HG03432 (cell line): ENCODE data around the gene RRM1.
"Not testable (repeated sequence)": the region's sequence is repeated elsewhere in the genome, so short reads cannot be mapped to it uniquely, and the experiment has no call there.

Experiments
- ATAC-seq: cut with Tn5 transposase; IDR thresholded peaks from one replicate; pipeline ENCODE4 v1.9.1; 2021; ENCODE audit warnings: mild to moderate bottlenecking, moderate library complexity; ENCODE audit not compliant: unreplicated experiment

RRM1 gene

GRCh38 chr11:4076774-4077173 lies 17.8 kb upstream of the RRM1 start:
- no peak for ATAC-seq

- ATAC-seq = no peak
Observed at GRCh38 chr11:4083198-4083597, 11.4 kb upstream of the RRM1 start.

GRCh38 chr11:4084406-4085125 lies 10.0 kb upstream of the RRM1 start:
- no peak for ATAC-seq

GRCh38 chr11:4085575-4085974 lies 9.0 kb upstream of the RRM1 start:
- no peak for ATAC-seq

GRCh38 chr11:4086575-4087353 lies 7.8 kb upstream of the RRM1 start:
- no peak for ATAC-seq

GRCh38 chr11:4087551-4087950 lies 7.0 kb upstream of the RRM1 start:
- ATAC-seq = no peak

GRCh38 chr11:4090258-4090657 lies 4.3 kb upstream of the RRM1 start:
- no peak for ATAC-seq

- no peak for ATAC-seq
Observed at GRCh38 chr11:4092026-4092425, 2.6 kb upstream of the RRM1 start.

- ATAC-seq = no peak
Observed at GRCh38 chr11:4093519-4094347, 866 bp upstream of the RRM1 start.

GRCh38 chr11:4095509-4096230 lies 1.1 kb downstream of the RRM1 start:
- no peak for ATAC-seq

GRCh38 chr11:4098026-4098621 lies 3.5 kb downstream of the RRM1 start:
- no peak for ATAC-seq

GRCh38 chr11:4102711-4103110 lies 8.1 kb downstream of the RRM1 start:
- ATAC-seq = no peak

- no peak for ATAC-seq
Observed at GRCh38 chr11:4103269-4103668, 8.7 kb downstream of the RRM1 start.

- no peak for ATAC-seq
Observed at GRCh38 chr11:4105916-4106315, 11.3 kb downstream of the RRM1 start.

GRCh38 chr11:4111834-4112233 lies 17.2 kb downstream of the RRM1 start:
- no peak for ATAC-seq

GRCh38 chr11:4115128-4115527 lies 20.5 kb downstream of the RRM1 start:
- no peak for ATAC-seq

- ATAC-seq = no peak
Observed at GRCh38 chr11:4118107-4118506, 23.5 kb downstream of the RRM1 start.

GRCh38 chr11:4123218-4123617 lies 28.6 kb downstream of the RRM1 start:
- no peak for ATAC-seq

- ATAC-seq = no peak
Observed at GRCh38 chr11:4125141-4125540, 30.5 kb downstream of the RRM1 start.

- no peak for ATAC-seq
Observed at GRCh38 chr11:4127357-4127756, 32.8 kb downstream of the RRM1 start.

GRCh38 chr11:4130219-4130618 lies 35.6 kb downstream of the RRM1 start:
- ATAC-seq = not testable (repeated sequence)
